Right kidney (tissue), 9 donors: Measurements from ENCODE around the gene CCDC138.
"Not testable (repeated sequence)": the region's sequence is repeated elsewhere in the genome, so short reads cannot be mapped to it uniquely, and the experiment has no call there.

ENCODE experiments used
- DNase-seq: peaks from one replicate; pipeline ENCODE4 v3.0.0-alpha.2; 2016
- long read RNA-seq, 8 donors: transcript quantifications; one replicate each; lab custom pipeline, GENCODE V29; 2026

CCDC138 gene
- long read RNA-seq, donor 1, partial matches to known transcripts = 0 of 2 reads
- long read RNA-seq, donor 1, other reads (novel, unspliced or antisense) = 0 of 2 reads
- long read RNA-seq, donor 2 = 0 reads
- long read RNA-seq, donor 3, partial matches to known transcripts = 0 of 1 reads
- long read RNA-seq, donor 3, other reads (novel, unspliced or antisense) = 0 of 1 reads
- long read RNA-seq, donor 4, partial matches to known transcripts = 0 of 5 reads
- long read RNA-seq, donor 4, other reads (novel, unspliced or antisense) = 0 of 5 reads
- long read RNA-seq, donor 5, partial matches to known transcripts = 0 of 3 reads
- long read RNA-seq, donor 5, other reads (novel, unspliced or antisense) = 0 of 3 reads
- long read RNA-seq, donor 6, partial matches to known transcripts = 0 of 1 reads
- long read RNA-seq, donor 6, other reads (novel, unspliced or antisense) = 0 of 1 reads
- long read RNA-seq, donor 7, partial matches to known transcripts = 0 of 3 reads
- long read RNA-seq, donor 7, other reads (novel, unspliced or antisense) = 0 of 3 reads
- long read RNA-seq, donor 8 = 0 reads

- DNase-seq = peak; percentile 95
Observed at GRCh38 chr2:108786354-108787215, at the start of gene CCDC138. Gene CCDC138, plus strand, starts transcription at chr2:108786771. Its CDS starts 52 bp downstream, at chr2:108786823.

GRCh38 chr2:108757973-108758372 lies 28.6 kb upstream of the CCDC138 start:
- not testable (repeated sequence) for DNase-seq

GRCh38 chr2:108762618-108763017 lies 24.0 kb upstream of the CCDC138 start:
- DNase-seq = not testable (repeated sequence)

- DNase-seq = not testable (repeated sequence)
Observed at GRCh38 chr2:108766671-108767070, 19.9 kb upstream of the CCDC138 start.

GRCh38 chr2:108767859-108768258 lies 18.7 kb upstream of the CCDC138 start:
- DNase-seq = not testable (repeated sequence)

DNA sequence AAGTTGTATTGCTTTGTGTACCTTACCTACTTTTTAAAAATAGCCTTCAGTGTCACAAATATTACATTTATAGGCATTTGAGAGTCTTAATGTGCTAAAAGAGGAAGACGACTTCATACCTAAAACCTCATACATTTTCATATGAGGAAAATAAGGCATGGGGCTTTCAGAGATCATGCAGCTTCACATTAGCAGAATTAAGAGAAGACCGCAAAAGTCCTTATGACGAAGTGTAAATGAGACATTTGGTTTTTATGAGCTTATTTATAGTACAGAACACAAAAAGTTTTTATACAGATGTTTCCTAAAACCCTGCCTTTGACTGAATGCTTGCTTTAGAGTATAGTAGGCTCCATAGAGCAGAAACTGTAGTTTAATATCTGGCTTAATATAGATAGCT lies 10.1 kb upstream of the CCDC138 start:
- no peak for DNase-seq

GRCh38 chr2:108778857-108779256 lies 7.7 kb upstream of the CCDC138 start:
- no peak for DNase-seq

DNA sequence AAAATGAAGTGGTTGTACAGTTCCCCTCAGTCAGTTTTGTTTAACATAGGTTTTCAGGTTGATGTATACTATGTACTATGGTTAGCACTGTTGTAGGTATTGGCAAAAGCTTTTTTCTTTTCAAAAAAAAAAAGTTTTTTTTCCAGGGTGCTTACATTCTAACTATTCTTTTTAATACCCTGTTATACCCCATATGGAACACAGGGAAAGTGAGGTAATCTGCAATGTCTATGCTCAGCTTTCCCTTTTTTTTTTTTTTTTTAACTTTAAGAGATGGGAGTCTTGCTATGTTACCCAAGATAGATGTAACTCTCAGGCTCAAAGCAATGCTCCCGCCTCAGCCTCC lies 590 bp upstream of the CCDC138 start:
- DNase-seq = no peak

GRCh38 chr2:108787216-108787541 lies 608 bp downstream of the CCDC138 start:
- no peak for DNase-seq

DNA sequence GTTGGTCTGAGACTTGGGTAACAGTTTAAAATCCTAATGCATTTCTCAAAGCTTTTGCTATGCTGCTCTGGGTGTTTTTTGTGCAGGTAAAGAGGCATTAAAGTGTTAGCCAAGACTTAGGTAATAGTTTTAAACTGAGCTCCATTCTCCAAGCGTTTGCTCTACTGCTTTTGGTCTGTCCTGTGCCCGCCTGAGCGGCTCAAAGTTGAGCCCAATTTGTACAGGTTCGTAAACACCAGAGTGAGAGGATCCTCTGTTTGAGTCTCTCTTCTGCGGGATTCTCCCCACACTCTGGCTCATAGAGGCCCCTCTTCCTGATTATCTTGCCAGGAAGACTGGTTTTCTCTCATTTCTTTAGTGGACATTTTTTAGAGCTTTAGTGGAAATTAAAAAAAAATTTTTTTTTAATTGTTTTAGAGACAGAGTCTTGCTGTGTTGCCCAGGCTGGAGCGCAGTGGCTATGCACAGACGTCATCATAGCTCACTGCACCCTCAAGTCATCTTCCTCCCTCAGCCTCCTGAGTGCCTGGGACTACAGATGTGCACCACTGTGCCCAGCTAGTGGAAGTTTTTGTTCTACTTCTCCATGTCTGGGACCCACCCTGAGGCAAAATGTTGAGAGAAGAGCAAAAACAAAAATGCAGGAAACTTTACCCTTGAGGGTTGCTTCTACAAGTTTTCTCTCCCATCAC lies 16.6 kb downstream of the CCDC138 start:
- DNase-seq = no peak

DNA sequence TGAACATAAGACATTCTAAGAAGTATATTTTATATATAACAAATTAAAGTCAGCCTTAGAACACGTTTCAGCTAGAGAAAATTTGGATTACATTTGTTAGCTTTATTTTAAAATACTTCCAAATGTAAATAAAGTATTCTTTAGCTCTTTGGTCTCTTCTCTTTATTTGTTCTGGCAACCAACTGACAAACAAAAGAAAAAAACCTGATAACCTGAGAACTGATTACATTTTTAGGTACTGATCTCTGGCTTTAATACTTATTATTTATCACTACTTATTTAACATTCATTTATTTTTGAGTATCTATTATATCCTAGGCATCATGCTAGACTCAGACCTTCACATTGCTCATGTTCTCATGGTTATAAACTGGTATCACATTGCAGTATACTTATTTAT lies 18.5 kb downstream of the CCDC138 start:
- no peak for DNase-seq

- no peak for DNase-seq
Observed at GRCh38 chr2:108805782-108806181, 19.2 kb downstream of the CCDC138 start.

DNA sequence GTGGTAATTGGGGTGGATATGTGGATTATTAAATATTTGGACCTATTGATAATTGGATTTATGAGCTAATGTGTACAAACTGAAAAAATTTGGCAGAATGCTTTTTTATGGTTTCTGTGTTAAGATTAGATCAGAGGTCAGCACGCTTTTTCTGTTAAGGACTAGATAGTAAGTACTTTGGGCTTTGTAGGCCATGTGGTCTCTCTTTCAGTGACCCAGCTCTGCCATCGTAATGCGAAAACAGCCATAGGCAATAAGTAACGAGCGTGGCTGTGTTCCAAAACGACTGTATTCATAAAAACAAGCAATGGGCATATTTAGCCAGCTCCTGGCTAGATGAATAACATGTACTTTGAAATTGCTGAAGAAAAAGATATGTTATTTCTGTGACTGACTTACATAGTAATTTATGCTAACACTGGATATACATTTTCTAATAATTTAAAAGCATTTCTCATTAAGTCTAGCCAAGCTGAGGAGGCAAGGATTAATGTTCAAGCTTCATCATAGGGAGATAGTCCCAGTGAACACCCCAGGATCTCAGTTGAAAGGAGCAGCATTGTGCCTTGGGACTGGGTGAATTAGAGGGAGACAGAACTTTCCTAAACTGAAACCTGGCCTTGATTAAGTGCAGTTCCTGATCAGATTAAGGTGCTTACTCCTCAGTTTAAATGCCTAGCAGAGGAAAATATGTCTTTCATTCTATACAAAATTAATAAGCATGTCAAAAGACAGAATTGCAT lies 20.0 kb downstream of the CCDC138 start:
- DNase-seq = no peak

DNA sequence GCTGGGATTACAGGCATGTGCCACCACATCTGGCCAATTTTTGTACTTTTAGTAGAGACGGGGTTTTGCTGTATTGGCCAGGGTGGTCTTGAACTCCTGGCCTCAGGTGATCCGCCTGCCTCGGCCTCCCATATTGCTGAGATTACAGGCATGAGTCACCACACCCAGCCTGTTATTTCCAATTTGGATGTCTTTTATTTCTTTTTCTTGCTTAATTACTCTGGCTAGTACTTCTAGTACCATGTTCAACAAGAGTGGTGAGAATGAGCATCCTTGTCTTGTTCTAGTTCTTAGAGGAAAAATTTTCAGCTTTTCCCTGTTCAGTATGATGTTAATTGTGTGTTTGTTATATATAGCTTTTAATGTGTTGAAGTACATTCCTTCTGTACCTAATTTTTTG lies 23.4 kb downstream of the CCDC138 start:
- DNase-seq = no peak

DNA sequence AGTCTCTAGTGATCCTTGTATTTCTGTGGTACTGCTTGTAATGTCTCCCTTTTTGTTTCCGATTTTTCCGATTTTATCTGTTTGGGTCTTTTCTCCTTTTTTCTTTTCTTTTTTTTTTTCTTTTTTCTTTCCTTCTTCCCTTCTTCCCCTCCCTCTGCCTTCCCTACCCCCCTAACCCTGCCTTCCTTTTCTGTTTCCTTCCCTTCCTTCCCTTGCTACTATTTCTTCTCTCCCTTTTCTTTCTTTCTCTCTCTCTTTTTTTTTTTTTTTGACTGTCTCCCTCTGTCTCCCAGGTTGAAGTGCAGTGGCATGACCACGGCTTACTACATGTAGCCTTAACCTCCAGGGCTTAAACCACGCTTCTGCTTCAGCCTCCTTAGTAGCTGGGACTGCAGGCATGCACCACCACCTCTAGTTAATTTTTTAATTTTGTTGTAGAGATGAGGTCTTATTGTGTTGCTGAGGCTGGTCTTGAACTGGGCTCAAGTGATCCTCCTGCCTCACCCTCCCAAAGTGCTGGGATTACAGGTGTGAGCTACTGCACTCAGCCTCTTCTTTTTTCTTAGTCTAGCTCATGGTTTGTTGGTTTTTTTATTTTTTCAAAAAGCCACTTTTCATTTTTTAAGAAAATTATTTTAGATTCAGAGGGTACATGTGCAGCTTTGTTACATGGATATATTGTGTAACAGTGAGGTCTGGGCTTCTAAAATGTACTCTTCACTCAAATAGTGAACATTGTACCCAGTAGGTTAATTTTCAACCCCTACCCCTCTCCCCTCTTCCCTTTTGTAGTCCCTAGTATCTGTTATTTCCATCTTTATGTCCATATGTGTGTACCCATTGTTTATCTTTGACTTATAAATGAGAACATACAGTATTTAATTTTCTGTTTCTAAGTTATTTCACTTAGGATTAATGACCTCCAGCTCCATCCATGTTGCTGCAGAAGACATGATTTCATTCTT lies 24.7 kb downstream of the CCDC138 start:
- DNase-seq = no peak

DNA sequence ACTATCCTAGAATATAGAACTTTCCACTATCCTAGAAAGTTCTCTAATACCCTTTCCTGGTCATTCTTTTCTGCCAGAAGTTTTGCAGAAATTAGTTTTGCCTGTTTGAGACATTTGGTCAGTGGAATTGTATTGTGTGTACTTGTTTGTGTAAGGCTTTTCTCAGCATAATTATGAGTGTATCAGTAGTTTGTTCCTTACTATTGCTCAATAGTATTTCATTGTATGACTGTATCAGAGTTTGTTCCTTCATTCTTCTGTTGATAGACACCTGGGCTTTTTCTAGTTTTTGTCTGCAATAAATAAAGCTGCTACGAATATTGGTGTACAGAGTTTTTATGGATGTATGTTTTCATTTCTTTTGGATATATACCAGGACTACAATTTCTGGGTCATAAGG lies 27.2 kb downstream of the CCDC138 start:
- DNase-seq = no peak

DNA sequence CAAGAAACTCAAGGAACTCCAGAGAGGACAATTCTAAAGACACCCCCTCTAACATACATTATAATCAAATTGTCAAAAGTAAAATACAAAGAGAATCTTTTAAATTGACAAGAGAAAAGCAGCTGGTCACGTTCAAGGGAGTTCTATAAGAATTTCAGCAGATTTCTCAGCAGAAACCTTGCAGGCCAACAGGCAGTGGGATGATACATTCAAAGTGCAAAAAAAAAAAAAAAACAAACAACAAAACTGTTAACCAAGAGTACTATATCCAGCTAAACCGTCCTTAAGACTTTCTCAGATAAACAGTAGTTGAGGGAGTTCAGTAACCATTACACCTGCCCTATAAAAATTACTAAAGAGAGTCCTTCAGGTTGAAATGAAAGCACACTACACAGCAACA lies 33.9 kb downstream of the CCDC138 start:
- DNase-seq = no peak

DNA sequence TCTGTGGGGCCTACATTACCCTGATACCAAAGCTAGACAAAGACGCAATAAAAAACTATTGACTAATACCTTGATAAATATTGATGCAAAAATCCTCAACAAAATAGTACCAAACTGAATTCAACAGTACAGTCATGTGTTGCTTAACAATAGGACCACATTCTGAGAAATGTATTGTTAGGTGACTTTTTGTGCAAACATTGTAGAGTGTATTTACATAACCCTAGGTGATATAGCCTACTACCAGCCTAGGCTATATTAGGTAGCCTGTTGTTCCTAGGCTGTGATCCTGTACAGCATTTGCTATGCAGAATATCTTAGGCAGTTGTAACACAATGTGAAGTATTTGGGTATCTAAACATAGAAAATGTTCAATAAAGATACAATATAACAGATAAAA lies 36.7 kb downstream of the CCDC138 start:
- DNase-seq = no peak

GRCh38 chr2:108824316-108825070 lies 37.9 kb downstream of the CCDC138 start:
- DNase-seq = no peak

GRCh38 chr2:108825254-108825653 lies 38.7 kb downstream of the CCDC138 start:
- no peak for DNase-seq
